Panc1 (cell line): Measurements from ENCODE around the gene LRBA. TPM values are rescaled to one million over a fixed set of nuclear protein-coding genes. Genes with fewer than 3 reads are reported as not detected.

Source experiments
- ATAC-seq: fragments of 200-7000 bp; cut with Tn5 transposase; 2 replicates; pipeline ENCODE4 v1.9.1; 2020; ENCODE audit warnings: mild to moderate bottlenecking, moderate library complexity
- BruUV-seq: library from RNA; stranded (reverse); fragments of 400-500 nt; replicated peaks from 2 replicates; lab custom pipeline; 2021; lab: Mats Ljungman, UMichigan
- CTCF ChIA-PET: fragments of 300-600 bp; sonication (Branson Sonifier 250); formaldehyde crosslinking; loops from one replicate; lab custom pipeline; 2022; ENCODE audit warnings: antibody characterized with exemption; lab: Charles Lee
- POLR2A ChIA-PET: fragments of 300-600 bp; sonication (Branson Sonifier 250); formaldehyde crosslinking; loops from one replicate; lab custom pipeline; 2022; ENCODE audit warnings: antibody characterized with exemption; lab: Charles Lee
- DNase-seq: peaks from one replicate; pipeline ENCODE4 v3.0.0-alpha.2; 2010; ENCODE audit warnings: low read depth, low spot score
- H3K27ac ChIP-seq: 2 replicates; pipeline ENCODE4 v1.5.1; 2011; ENCODE audit warnings: mild to moderate bottlenecking, low read length, inconsistent platforms
- H3K27me3 ChIP-seq: fragments of 200-500 bp; sonication (Bioruptor generic); 2 replicates; pipeline ENCODE4 v1.6.0; 2014; ENCODE audit warnings: low read length, inconsistent platforms; ENCODE audit not compliant: control insufficient read depth, insufficient read depth
- H3K36me3 ChIP-seq: fragments of 200-500 bp; sonication (Bioruptor generic); 2 replicates; pipeline ENCODE4 v1.5.1; 2014; ENCODE audit warnings: inconsistent platforms, mild to moderate bottlenecking, low read length, moderate library complexity; ENCODE audit not compliant: control insufficient read depth, insufficient read depth
- H3K4me1 ChIP-seq: 2 replicates; pipeline ENCODE4 v1.5.1; 2011; ENCODE audit warnings: inconsistent platforms, mild to moderate bottlenecking, low read length, moderate library complexity; ENCODE audit not compliant: control insufficient read depth, insufficient read depth
- H3K4me3 ChIP-seq, 2 experiments: 2 replicates each; pipeline ENCODE4 v1.5.1; 2011 to 2012; ENCODE audit warnings: low read depth in 2 of 2, low read length in 2 of 2, mild to moderate bottlenecking in 2 of 2, inconsistent platforms in 1 of 2, moderate library complexity in 1 of 2
- H3K9me3 ChIP-seq: fragments of 200-500 bp; sonication (Bioruptor generic); 2 replicates; pipeline ENCODE4 v1.5.1; 2014; ENCODE audit warnings: low read depth, mild to moderate bottlenecking, inconsistent platforms, low read length, moderate library complexity; ENCODE audit not compliant: control insufficient read depth, insufficient read depth
- POLR2AphosphoS5 ChIP-seq: IDR thresholded peaks from 2 replicates; pipeline ENCODE4 v1.6.1; 2012; ENCODE audit warnings: mild to moderate bottlenecking, low read depth, low read length, moderate library complexity
- SIN3A ChIP-seq: IDR thresholded peaks from 2 replicates; pipeline ENCODE4 v1.6.1; 2012; ENCODE audit warnings: low read depth, mild to moderate bottlenecking, low read length, moderate library complexity, borderline replicate concordance; ENCODE audit not compliant: insufficient read depth
- TCF7L2 ChIP-seq: IDR thresholded peaks from 2 replicates; pipeline ENCODE4 v1.6.1; 2011; ENCODE audit warnings: mild to moderate bottlenecking, low read depth, low read length, inconsistent platforms
- in situ Hi-C: cut with HindIII; loops from 2 replicates; pipeline ENCODE4 v1.10.0; 2016; ENCODE audit warnings: low sequenced_read_pairs, low pct_unique_long_range_greater_than_20kb
- intact Hi-C: fragments of 100-400 bp; cut with micrococcal nuclease; formaldehyde crosslinking; loops from one replicate; pipeline ENCODE4 v1.10.0; 2022; ENCODE audit not compliant: unreplicated experiment
- total RNA-seq: library from RNA; stranded (reverse); gene quantifications from one replicate; pipeline ENCODE4 v1.2.1, GENCODE V29; 2021; ENCODE audit not compliant: unreplicated experiment
- TF ChIP-seq, protein P1 (sequence below): fragments of 450-650 bp; IDR thresholded peaks from 2 replicates; pipeline ENCODE4 v1.5.1; 2017; ENCODE audit warnings: mild to moderate bottlenecking
- TF ChIP-seq, protein P2 (sequence below), 2 experiments: IDR thresholded peaks; 2 replicates each; pipeline ENCODE4 v1.6.1; 2011 to 2012; ENCODE audit warnings: low read depth in 2 of 2, control low read depth in 1 of 2, low read length in 1 of 2, mild to moderate bottlenecking in 1 of 2, moderate library complexity in 1 of 2; ENCODE audit not compliant: insufficient read depth in 1 of 2

Gene LRBA
- total RNA-seq, 1 experiment from 2014 or later, result 26.4 TPM

- no peaks in the 10 kb centered on the region for H3K27me3 ChIP-seq
- no TSS peak for BruUV-seq
- DNase-seq (no peak), ATAC-seq (no peak)
- no peak overlapping the region for H3K27ac ChIP-seq
- no peak overlapping the region for H3K4me3 ChIP-seq
- TF ChIP-seq, protein P1, sequence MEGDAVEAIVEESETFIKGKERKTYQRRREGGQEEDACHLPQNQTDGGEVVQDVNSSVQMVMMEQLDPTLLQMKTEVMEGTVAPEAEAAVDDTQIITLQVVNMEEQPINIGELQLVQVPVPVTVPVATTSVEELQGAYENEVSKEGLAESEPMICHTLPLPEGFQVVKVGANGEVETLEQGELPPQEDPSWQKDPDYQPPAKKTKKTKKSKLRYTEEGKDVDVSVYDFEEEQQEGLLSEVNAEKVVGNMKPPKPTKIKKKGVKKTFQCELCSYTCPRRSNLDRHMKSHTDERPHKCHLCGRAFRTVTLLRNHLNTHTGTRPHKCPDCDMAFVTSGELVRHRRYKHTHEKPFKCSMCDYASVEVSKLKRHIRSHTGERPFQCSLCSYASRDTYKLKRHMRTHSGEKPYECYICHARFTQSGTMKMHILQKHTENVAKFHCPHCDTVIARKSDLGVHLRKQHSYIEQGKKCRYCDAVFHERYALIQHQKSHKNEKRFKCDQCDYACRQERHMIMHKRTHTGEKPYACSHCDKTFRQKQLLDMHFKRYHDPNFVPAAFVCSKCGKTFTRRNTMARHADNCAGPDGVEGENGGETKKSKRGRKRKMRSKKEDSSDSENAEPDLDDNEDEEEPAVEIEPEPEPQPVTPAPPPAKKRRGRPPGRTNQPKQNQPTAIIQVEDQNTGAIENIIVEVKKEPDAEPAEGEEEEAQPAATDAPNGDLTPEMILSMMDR, result no peak
- TF ChIP-seq TCF7L2, result no peak
- no peak for TF ChIP-seq SIN3A
- no peak for TF ChIP-seq POLR2AphosphoS5
- TF ChIP-seq, protein P2, sequence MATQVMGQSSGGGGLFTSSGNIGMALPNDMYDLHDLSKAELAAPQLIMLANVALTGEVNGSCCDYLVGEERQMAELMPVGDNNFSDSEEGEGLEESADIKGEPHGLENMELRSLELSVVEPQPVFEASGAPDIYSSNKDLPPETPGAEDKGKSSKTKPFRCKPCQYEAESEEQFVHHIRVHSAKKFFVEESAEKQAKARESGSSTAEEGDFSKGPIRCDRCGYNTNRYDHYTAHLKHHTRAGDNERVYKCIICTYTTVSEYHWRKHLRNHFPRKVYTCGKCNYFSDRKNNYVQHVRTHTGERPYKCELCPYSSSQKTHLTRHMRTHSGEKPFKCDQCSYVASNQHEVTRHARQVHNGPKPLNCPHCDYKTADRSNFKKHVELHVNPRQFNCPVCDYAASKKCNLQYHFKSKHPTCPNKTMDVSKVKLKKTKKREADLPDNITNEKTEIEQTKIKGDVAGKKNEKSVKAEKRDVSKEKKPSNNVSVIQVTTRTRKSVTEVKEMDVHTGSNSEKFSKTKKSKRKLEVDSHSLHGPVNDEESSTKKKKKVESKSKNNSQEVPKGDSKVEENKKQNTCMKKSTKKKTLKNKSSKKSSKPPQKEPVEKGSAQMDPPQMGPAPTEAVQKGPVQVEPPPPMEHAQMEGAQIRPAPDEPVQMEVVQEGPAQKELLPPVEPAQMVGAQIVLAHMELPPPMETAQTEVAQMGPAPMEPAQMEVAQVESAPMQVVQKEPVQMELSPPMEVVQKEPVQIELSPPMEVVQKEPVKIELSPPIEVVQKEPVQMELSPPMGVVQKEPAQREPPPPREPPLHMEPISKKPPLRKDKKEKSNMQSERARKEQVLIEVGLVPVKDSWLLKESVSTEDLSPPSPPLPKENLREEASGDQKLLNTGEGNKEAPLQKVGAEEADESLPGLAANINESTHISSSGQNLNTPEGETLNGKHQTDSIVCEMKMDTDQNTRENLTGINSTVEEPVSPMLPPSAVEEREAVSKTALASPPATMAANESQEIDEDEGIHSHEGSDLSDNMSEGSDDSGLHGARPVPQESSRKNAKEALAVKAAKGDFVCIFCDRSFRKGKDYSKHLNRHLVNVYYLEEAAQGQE (IDR thresholded peaks at IDR 0.05; ENCODE audit: insufficient read depth in 1 of 2, low read depth in 2 of 2, low read length in 1 of 2), result no peak
- H3K4me1 ChIP-seq, result no peaks in the 10 kb centered on the region
- intact Hi-C loops, result no loop called here
- ChIA-PET CTCF (no interaction called here), POLR2A (no interaction called here)
- H3K36me3 ChIP-seq, result no peaks in the 10 kb centered on the region
- in situ Hi-C loops, result no loop called here
- H3K9me3 ChIP-seq, result no peaks in the 10 kb centered on the region
These were observed 246.6 kb downstream of the LRBA start for GRCh38 chr4:150768497-150768896.

DNA sequence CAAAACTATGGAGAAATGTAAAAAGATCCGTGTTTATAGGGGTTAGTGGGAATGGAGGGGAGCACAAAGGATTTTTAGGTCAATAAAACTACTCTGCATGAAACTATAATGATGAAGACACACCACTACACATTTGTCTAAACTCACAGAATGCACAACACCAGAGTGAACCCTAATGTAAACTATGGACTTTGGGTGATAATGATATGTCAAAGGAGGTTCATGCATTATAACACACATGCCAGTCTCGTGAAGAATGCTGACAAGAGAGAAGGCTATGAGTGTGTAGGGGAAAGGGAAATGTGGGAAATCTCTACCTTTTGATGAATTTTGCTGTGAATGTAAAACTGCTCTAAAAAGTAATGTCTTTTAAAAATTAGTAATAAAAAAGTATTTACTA is 249.9 kb downstream of the LRBA start:
- no peaks in the 10 kb centered on the region for H3K4me1 ChIP-seq
- no peaks in the 10 kb centered on the region for H3K36me3 ChIP-seq
- TF ChIP-seq SIN3A (no peak), TCF7L2 (no peak), POLR2AphosphoS5 (no peak)
- TF ChIP-seq, protein P2 (IDR thresholded peaks at IDR 0.05; ENCODE audit: insufficient read depth in 1 of 2, low read depth in 2 of 2, low read length in 1 of 2), result no peak
- TF ChIP-seq, protein P1, result no peak
- in situ Hi-C loops (no loop called here), intact Hi-C loops (no loop called here)
- DNase-seq (no peak), ATAC-seq (no peak)
- BruUV-seq, result no TSS peak
- H3K9me3 ChIP-seq, result no peaks in the 10 kb centered on the region
- no peaks in the 10 kb centered on the region for H3K27me3 ChIP-seq
- CTCF ChIA-PET, result no interaction called here
- H3K27ac ChIP-seq, result no peak overlapping the region
- no peak overlapping the region for H3K4me3 ChIP-seq
- POLR2A ChIA-PET, result no interaction called here
